ENCODE measurements around the gene ARHGEF37.

The ARHGEF37 gene

GRCh38 chr5:149603920-149604319 is 22.6 kb downstream of the ARHGEF37 start:
- no peak for DNase-seq (ENCODE audit: low read depth)

GRCh38 chr5:149604321-149604720 is 23.0 kb downstream of the ARHGEF37 start:
- no peak for DNase-seq (ENCODE audit: low read depth)

GRCh38 chr5:149605354-149605997 is 24.2 kb downstream of the ARHGEF37 start:
- peak; percentile 77 for DNase-seq (ENCODE audit: low read depth)

- peak; percentile 99 for DNase-seq (ENCODE audit: low read depth)
These were observed 24.9 kb downstream of the ARHGEF37 start for GRCh38 chr5:149605998-149606724.

GRCh38 chr5:149608936-149609545 is 27.7 kb downstream of the ARHGEF37 start:
- DNase-seq (ENCODE audit: low read depth): no peak

GRCh38 chr5:149609640-149610219 is 28.4 kb downstream of the ARHGEF37 start:
- no peak for DNase-seq (ENCODE audit: low read depth)

- no peak for DNase-seq (ENCODE audit: low read depth)
These were observed 29.4 kb downstream of the ARHGEF37 start for GRCh38 chr5:149610589-149611255.

GRCh38 chr5:149611326-149611725 is 30.0 kb downstream of the ARHGEF37 start:
- DNase-seq (ENCODE audit: low read depth): peak; percentile 62

- DNase-seq (ENCODE audit: low read depth): no peak
These were observed 33.0 kb downstream of the ARHGEF37 start for GRCh38 chr5:149614034-149614907.

- DNase-seq (ENCODE audit: low read depth): no peak
These were observed 34.7 kb downstream of the ARHGEF37 start for GRCh38 chr5:149615976-149616375.

GRCh38 chr5:149616727-149617285 is 35.5 kb downstream of the ARHGEF37 start:
- no peak for DNase-seq (ENCODE audit: low read depth)

GRCh38 chr5:149617760-149618306 is 36.5 kb downstream of the ARHGEF37 start:
- no peak for DNase-seq (ENCODE audit: low read depth)

- peak; percentile 92 for DNase-seq (ENCODE audit: low read depth)
These were observed 37.4 kb downstream of the ARHGEF37 start for GRCh38 chr5:149618581-149619248.

- DNase-seq (ENCODE audit: low read depth): no peak
These were observed 40.3 kb downstream of the ARHGEF37 start for GRCh38 chr5:149621415-149622098.

GRCh38 chr5:149622466-149622865 is 41.2 kb downstream of the ARHGEF37 start:
- DNase-seq (ENCODE audit: low read depth): no peak

GRCh38 chr5:149623473-149623872 is 42.2 kb downstream of the ARHGEF37 start:
- DNase-seq (ENCODE audit: low read depth): no peak

- DNase-seq (ENCODE audit: low read depth): no peak
These were observed 45.8 kb downstream of the ARHGEF37 start for GRCh38 chr5:149627070-149627469.

- DNase-seq (ENCODE audit: low read depth): no peak
These were observed 46.9 kb downstream of the ARHGEF37 start for GRCh38 chr5:149628221-149628620.

- DNase-seq (ENCODE audit: low read depth): no peak
These were observed 47.6 kb downstream of the ARHGEF37 start for GRCh38 chr5:149628846-149629388.

Data from ELR (cell line).